PC-9 (cell line): Measurements from ENCODE around the gene BTG2.

Source experiments
- CTCF ChIP-seq: fragments of 200-600 bp; sonication (generic); conservative IDR thresholded peaks from 2 replicates; pipeline ENCODE4 v1.6.1; 2017; ENCODE audit warnings: mixed run types, antibody characterized with exemption, mild to moderate bottlenecking, moderate library complexity
- EZH2 ChIP-seq: fragments of 200-600 bp; sonication (generic); IDR thresholded peaks from 2 replicates; pipeline ENCODE4 v1.8.0; 2017; ENCODE audit warnings: antibody characterized with exemption, low read depth

GRCh38 chr1:203318229-203318517, 12.9 kb downstream of the BTG2 start:
- TF ChIP-seq CTCF (no peak), EZH2 (no peak)
